Measurements from ENCODE around the gene TFPI2.

The TFPI2 gene

DNA sequence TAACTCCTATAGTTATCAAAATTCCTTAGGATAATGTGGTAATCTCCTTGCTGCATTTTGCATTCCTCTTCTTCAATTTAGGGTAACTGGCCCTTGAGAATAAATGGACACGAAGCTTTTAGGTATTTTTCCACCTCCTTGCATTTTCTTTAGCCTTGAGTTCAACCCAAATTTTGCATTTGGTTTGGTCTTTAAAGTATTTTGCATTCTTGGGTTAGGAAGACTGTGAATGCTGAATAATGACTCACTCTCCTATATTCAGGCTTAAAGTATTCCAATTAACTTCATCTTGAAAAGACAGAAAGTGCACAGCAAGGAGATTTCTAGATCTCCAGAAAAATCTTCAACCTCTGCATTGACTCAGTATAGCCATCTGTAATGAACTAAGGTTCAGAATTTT is 47.3 kb downstream of the TFPI2 start:
- no peaks in the 10 kb centered on the region for H3K27me3 ChIP-seq (replicated peaks; ENCODE audit: control insufficient read depth, insufficient read depth, low read length)
- no peak overlapping the region for H3K4me3 ChIP-seq (ENCODE audit: low read length)
- H3K9ac ChIP-seq (ENCODE audit: low read length): no peak overlapping the region
- DNase-seq (ENCODE audit: low read depth): peak; percentile 65
- H3K36me3 ChIP-seq (ENCODE audit: control insufficient read depth, insufficient read depth, low read length, severe bottlenecking): no peaks in the 10 kb centered on the region
- H3K9me3 ChIP-seq (ENCODE audit: control insufficient read depth, low read length): no peaks in the 10 kb centered on the region
- peaks cover 13% of the 10 kb centered on the region for H3K4me1 ChIP-seq (ENCODE audit: control insufficient read depth, insufficient read depth, low read length)

- DNase-seq (ENCODE audit: low read depth): peak; percentile 40
- Histone ChIP-seq H3K36me3 (ENCODE audit: control insufficient read depth, insufficient read depth, low read length, severe bottlenecking) (no peaks in the 10 kb centered on the region), H3K9me3 (ENCODE audit: control insufficient read depth, low read length) (no peaks in the 10 kb centered on the region), H3K9ac (ENCODE audit: low read length) (no peak overlapping the region), H3K4me1 (ENCODE audit: control insufficient read depth, insufficient read depth, low read length) (peaks cover 30% of the 10 kb centered on the region), H3K4me3 (ENCODE audit: low read length) (no peak overlapping the region), H3K27me3 (replicated peaks; ENCODE audit: control insufficient read depth, insufficient read depth, low read length) (no peaks in the 10 kb centered on the region)
Measured at GRCh38 chr7:93838966-93839365, 51.6 kb downstream of the TFPI2 start.

- Histone ChIP-seq H3K4me3 (ENCODE audit: low read length) (no peak overlapping the region), H3K9me3 (ENCODE audit: control insufficient read depth, low read length) (no peaks in the 10 kb centered on the region), H3K27me3 (replicated peaks; ENCODE audit: control insufficient read depth, insufficient read depth, low read length) (no peaks in the 10 kb centered on the region)
Measured at GRCh38 chr7:93837245-93837644, 53.3 kb downstream of the TFPI2 start.

DNA sequence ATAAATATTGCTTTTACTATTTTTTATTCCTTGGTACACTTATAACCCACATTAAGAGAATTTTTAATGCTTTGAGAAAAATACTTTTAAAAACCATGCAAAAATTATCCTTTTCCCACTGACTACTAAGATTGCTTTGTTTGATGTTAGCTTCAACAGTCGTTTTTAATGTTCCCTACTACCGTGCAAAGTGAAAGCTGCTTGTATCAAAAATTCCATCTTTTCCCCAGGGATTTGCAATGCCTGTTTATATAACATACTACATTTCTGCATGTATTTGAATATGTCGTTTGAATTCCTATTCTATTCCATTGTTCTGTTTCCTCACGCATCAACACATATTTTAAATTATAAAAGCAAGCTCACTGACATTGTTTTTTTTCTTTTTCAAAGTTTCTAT is 54.4 kb downstream of the TFPI2 start:
- Histone ChIP-seq H3K4me1 (ENCODE audit: control insufficient read depth, insufficient read depth, low read length) (peaks cover 22% of the 10 kb centered on the region), H3K9ac (ENCODE audit: low read length) (peak overlapping the region; percentile 47), H3K9me3 (ENCODE audit: control insufficient read depth, low read length) (no peaks in the 10 kb centered on the region), H3K27me3 (replicated peaks; ENCODE audit: control insufficient read depth, insufficient read depth, low read length) (no peaks in the 10 kb centered on the region), H3K36me3 (ENCODE audit: control insufficient read depth, insufficient read depth, low read length, severe bottlenecking) (no peaks in the 10 kb centered on the region), H3K4me3 (ENCODE audit: low read length) (peak overlapping the region; percentile 69)
- DNase-seq (ENCODE audit: low read depth): peak; percentile 81

More at GRCh38 chr7:93837245-93837644, 53.3 kb downstream of the TFPI2 start:
- peaks cover 22% of the 10 kb centered on the region for H3K4me1 ChIP-seq (ENCODE audit: control insufficient read depth, insufficient read depth, low read length)
- no peak overlapping the region for H3K9ac ChIP-seq (ENCODE audit: low read length)
- no peaks in the 10 kb centered on the region for H3K36me3 ChIP-seq (ENCODE audit: control insufficient read depth, insufficient read depth, low read length, severe bottlenecking)
- no peak for DNase-seq (ENCODE audit: low read depth)

- Histone ChIP-seq H3K4me3 (ENCODE audit: low read length) (peak overlapping the region; percentile 69), H3K36me3 (ENCODE audit: control insufficient read depth, insufficient read depth, low read length, severe bottlenecking) (no peaks in the 10 kb centered on the region), H3K27me3 (replicated peaks; ENCODE audit: control insufficient read depth, insufficient read depth, low read length) (no peaks in the 10 kb centered on the region), H3K9me3 (ENCODE audit: control insufficient read depth, low read length) (no peaks in the 10 kb centered on the region), H3K9ac (ENCODE audit: low read length) (peak overlapping the region; percentile 47), H3K4me1 (ENCODE audit: control insufficient read depth, insufficient read depth, low read length) (peaks cover 22% of the 10 kb centered on the region)
- DNase-seq (ENCODE audit: low read depth): peak; percentile 64
Measured at GRCh38 chr7:93835702-93836101, 54.9 kb downstream of the TFPI2 start.

All from adipocyte (in vitro differentiated cells).